HG03135 (cell line): Measurements from ENCODE around the gene NAA60.

Experiments used
- ATAC-seq: cut with Tn5 transposase; IDR thresholded peaks from one replicate; pipeline ENCODE4 v1.9.1; 2021; ENCODE audit warnings: mild to moderate bottlenecking, moderate library complexity; ENCODE audit not compliant: unreplicated experiment

The NAA60 gene

DNA sequence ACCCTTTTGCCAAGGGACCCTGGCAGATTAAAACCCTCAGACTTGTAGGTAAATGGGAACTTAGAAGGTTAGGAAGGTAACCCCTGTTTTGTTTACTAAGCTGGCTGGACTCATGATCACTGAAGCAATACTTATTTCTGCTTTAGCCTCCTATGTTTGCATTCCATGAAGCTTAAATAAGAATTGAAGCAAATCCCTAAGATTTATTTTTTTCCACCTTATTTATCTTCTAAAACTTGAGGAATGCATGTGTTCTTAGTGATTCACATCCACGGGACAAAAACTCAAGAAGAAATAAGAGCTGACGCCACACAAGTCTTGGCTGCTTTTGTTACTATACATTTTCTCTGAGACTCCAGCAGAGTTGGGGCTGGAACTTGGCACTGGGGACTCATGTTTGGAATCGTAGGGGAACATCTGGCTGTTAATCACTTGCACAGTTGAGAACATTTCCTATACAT lies 92.8 kb downstream of the NAA60 start:
- ATAC-seq, result no peak
